Osteoblast (primary cell): Measurements from ENCODE around the gene TOR4A. TPM values are rescaled to one million over a fixed set of nuclear protein-coding genes. Genes with fewer than 3 reads are reported as not detected.

ENCODE experiments used
- DNase-seq: peaks from one replicate; pipeline ENCODE4 v3.0.0; 2011; ENCODE audit warnings: low spot score, mixed read lengths; ENCODE audit not compliant: insufficient read length; ENCODE audit errors: missing footprints
- H2AFZ ChIP-seq: 2 replicates; pipeline ENCODE4 v1.6.0; 2011; ENCODE audit warnings: mild to moderate bottlenecking, low read length
- H3K27ac ChIP-seq: 2 replicates; pipeline ENCODE4 v1.5.1; 2011; ENCODE audit warnings: mild to moderate bottlenecking, low read depth, low read length, moderate library complexity
- H3K27me3 ChIP-seq: 2 replicates; pipeline ENCODE4 v1.6.0; 2012; ENCODE audit warnings: mild to moderate bottlenecking, control low read depth, inconsistent platforms, low read length, moderate library complexity; ENCODE audit not compliant: insufficient read depth
- H3K36me3 ChIP-seq: 2 replicates; pipeline ENCODE4 v1.5.1; 2011; ENCODE audit warnings: mild to moderate bottlenecking, low read length, control low read depth, moderate library complexity; ENCODE audit not compliant: insufficient read depth
- H3K4me1 ChIP-seq: 2 replicates; pipeline ENCODE4 v1.5.1; 2011; ENCODE audit warnings: mild to moderate bottlenecking, low read length, control low read depth, moderate library complexity; ENCODE audit not compliant: insufficient read depth
- H3K4me2 ChIP-seq: 2 replicates; pipeline ENCODE4 v1.6.0; 2011; ENCODE audit warnings: mild to moderate bottlenecking, low read length; ENCODE audit not compliant: insufficient read depth
- H3K4me3 ChIP-seq: fragments of 200-600 bp; sonication (generic); 3 replicates; pipeline ENCODE4 v1.5.1; 2012; ENCODE audit warnings: mild to moderate bottlenecking, low read length, inconsistent platforms; ENCODE audit not compliant: insufficient read depth
- H3K79me2 ChIP-seq: 2 replicates; pipeline ENCODE4 v1.6.0; 2012; ENCODE audit warnings: mild to moderate bottlenecking, low read length, control low read depth, inconsistent platforms; ENCODE audit not compliant: insufficient read depth
- H3K9me3 ChIP-seq: 2 replicates; pipeline ENCODE4 v1.5.1; 2011; ENCODE audit warnings: low read depth, low read length, control low read depth
- H4K20me1 ChIP-seq: 2 replicates; pipeline ENCODE4 v1.6.0; 2012; ENCODE audit warnings: mild to moderate bottlenecking, low read length, control low read depth; ENCODE audit not compliant: insufficient read depth
- CTCF ChIP-seq: IDR thresholded peaks from 2 replicates; pipeline ENCODE4 v1.5.1; 2011; ENCODE audit warnings: mild to moderate bottlenecking, low read depth, low read length, moderate library complexity; ENCODE audit errors: extremely low read depth
- total RNA-seq: library from RNA; depleted of rRNA; stranded (reverse); fragments of >200 nt; gene quantifications from 2 replicates; pipeline ENCODE4 v1.2.3, GENCODE V29; 2012

Gene TOR4A
- total RNA-seq, 1 donor = 2.5 TPM

GRCh38 chr9:137231372-137232039 is 46.0 kb upstream of the TOR4A start:
- Histone ChIP-seq H3K4me2 (no peak overlapping the region), H3K4me3 (no peak overlapping the region), H3K27ac (no peak overlapping the region), H3K27me3 (no peaks in the 10 kb centered on the region), H3K36me3 (no peaks in the 10 kb centered on the region), H4K20me1 (peaks cover 6% of the 10 kb centered on the region), H3K4me1 (peaks cover under 1% of the 10 kb centered on the region), H2AFZ (no peak overlapping the region), H3K9me3 (no peaks in the 10 kb centered on the region), H3K79me2 (no peaks in the 10 kb centered on the region)
- no peak for TF ChIP-seq CTCF
- DNase-seq = no peak

GRCh38 chr9:137232101-137232500 is 45.4 kb upstream of the TOR4A start:
- Histone ChIP-seq H3K27me3 (no peaks in the 10 kb centered on the region), H4K20me1 (peaks cover 9% of the 10 kb centered on the region), H3K27ac (no peak overlapping the region), H3K4me3 (no peak overlapping the region), H3K79me2 (peaks cover under 1% of the 10 kb centered on the region), H3K36me3 (no peaks in the 10 kb centered on the region), H3K4me1 (peaks cover 3% of the 10 kb centered on the region), H3K9me3 (no peaks in the 10 kb centered on the region), H2AFZ (no peak overlapping the region), H3K4me2 (no peak overlapping the region)
- DNase-seq = no peak
- no peak for TF ChIP-seq CTCF

GRCh38 chr9:137232510-137232909 is 45.0 kb upstream of the TOR4A start:
- Histone ChIP-seq H3K27ac (no peak overlapping the region), H3K79me2 (peaks cover 4% of the 10 kb centered on the region), H2AFZ (no peak overlapping the region), H3K27me3 (no peaks in the 10 kb centered on the region), H3K4me3 (no peak overlapping the region), H3K4me1 (peaks cover 3% of the 10 kb centered on the region), H3K4me2 (no peak overlapping the region), H4K20me1 (peaks cover 10% of the 10 kb centered on the region), H3K9me3 (no peaks in the 10 kb centered on the region), H3K36me3 (no peaks in the 10 kb centered on the region)
- TF ChIP-seq CTCF = no peak
- DNase-seq = no peak

- Histone ChIP-seq H3K9me3 (no peaks in the 10 kb centered on the region), H3K4me2 (no peak overlapping the region), H4K20me1 (peaks cover 10% of the 10 kb centered on the region), H2AFZ (no peak overlapping the region), H3K4me3 (no peak overlapping the region), H3K79me2 (peaks cover 12% of the 10 kb centered on the region), H3K27ac (no peak overlapping the region), H3K27me3 (no peaks in the 10 kb centered on the region), H3K36me3 (no peaks in the 10 kb centered on the region), H3K4me1 (peaks cover 3% of the 10 kb centered on the region)
- no peak for TF ChIP-seq CTCF
- no peak for DNase-seq
These were observed 44.2 kb upstream of the TOR4A start for GRCh38 chr9:137233143-137233980.
